ENCODE data around the gene AHSP.
"Not testable (repeated sequence)": the region's sequence is repeated elsewhere in the genome, so short reads cannot be mapped to it uniquely, and the experiment has no call there.

Gene AHSP

GRCh38 chr16:31532120-31532519, 4.4 kb downstream of the AHSP start:
- DNase-seq: no peak

GRCh38 chr16:31532896-31533295, 5.2 kb downstream of the AHSP start:
- no peak for DNase-seq

GRCh38 chr16:31535737-31536136, 8.0 kb downstream of the AHSP start:
- no peak for DNase-seq

- DNase-seq: no peak
Observed at GRCh38 chr16:31536804-31537361, 9.2 kb downstream of the AHSP start.

- no peak for DNase-seq
Observed at GRCh38 chr16:31537362-31538242, 9.9 kb downstream of the AHSP start.

GRCh38 chr16:31538243-31538598, 10.5 kb downstream of the AHSP start:
- DNase-seq: not testable (repeated sequence)

- not testable (repeated sequence) for DNase-seq
Observed at GRCh38 chr16:31539762-31540161, 12.1 kb downstream of the AHSP start.

- no peak for DNase-seq
Observed at GRCh38 chr16:31542763-31543162, 15.1 kb downstream of the AHSP start.

- DNase-seq: no peak
Observed at GRCh38 chr16:31561426-31562233, 33.9 kb downstream of the AHSP start.

GRCh38 chr16:31568577-31569359, 41.1 kb downstream of the AHSP start:
- no peak for DNase-seq

- no peak for DNase-seq
Observed at GRCh38 chr16:31569360-31569717, 41.6 kb downstream of the AHSP start.

GRCh38 chr16:31572821-31573220, 45.1 kb downstream of the AHSP start:
- DNase-seq: no peak

GRCh38 chr16:31574159-31574558, 46.5 kb downstream of the AHSP start:
- not testable (repeated sequence) for DNase-seq

- no peak for DNase-seq
Observed at GRCh38 chr16:31577411-31577810, 49.7 kb downstream of the AHSP start.
